GM12872 (cell line): ENCODE results near the gene DSCAML1.

Experiments used
- CTCF ChIP-seq: IDR thresholded peaks from 3 replicates; pipeline ENCODE4 v1.5.1; 2011; ENCODE audit warnings: low read depth, mild to moderate bottlenecking, low read length, moderate library complexity; ENCODE audit not compliant: insufficient read depth

The DSCAML1 gene

GRCh38 chr11:117792992-117793391 lies 4.0 kb downstream of the DSCAML1 start:
- no peak for TF ChIP-seq CTCF

- no peak for TF ChIP-seq CTCF
These were observed 4.8 kb downstream of the DSCAML1 start for GRCh38 chr11:117792241-117792640.

GRCh38 chr11:117790279-117790678 lies 6.7 kb downstream of the DSCAML1 start:
- TF ChIP-seq CTCF: no peak

- no peak for TF ChIP-seq CTCF
These were observed 7.8 kb downstream of the DSCAML1 start for GRCh38 chr11:117789241-117789640.

- TF ChIP-seq CTCF: no peak
These were observed 10.7 kb downstream of the DSCAML1 start for GRCh38 chr11:117786135-117786870.

- no peak for TF ChIP-seq CTCF
These were observed 14.9 kb downstream of the DSCAML1 start for GRCh38 chr11:117782101-117782500.

- TF ChIP-seq CTCF: no peak
These were observed 15.4 kb downstream of the DSCAML1 start for GRCh38 chr11:117781627-117782026.

- no peak for TF ChIP-seq CTCF
These were observed 16.6 kb downstream of the DSCAML1 start for GRCh38 chr11:117780456-117780855.
